Measurements from ENCODE around the gene B3GALNT1. TPM values are rescaled to one million over a fixed set of nuclear protein-coding genes. Genes with fewer than 3 reads are reported as not detected.

The B3GALNT1 gene
- total RNA-seq, 2 donors from 2014 or later = 27.6 to 70.2 TPM

DNA sequence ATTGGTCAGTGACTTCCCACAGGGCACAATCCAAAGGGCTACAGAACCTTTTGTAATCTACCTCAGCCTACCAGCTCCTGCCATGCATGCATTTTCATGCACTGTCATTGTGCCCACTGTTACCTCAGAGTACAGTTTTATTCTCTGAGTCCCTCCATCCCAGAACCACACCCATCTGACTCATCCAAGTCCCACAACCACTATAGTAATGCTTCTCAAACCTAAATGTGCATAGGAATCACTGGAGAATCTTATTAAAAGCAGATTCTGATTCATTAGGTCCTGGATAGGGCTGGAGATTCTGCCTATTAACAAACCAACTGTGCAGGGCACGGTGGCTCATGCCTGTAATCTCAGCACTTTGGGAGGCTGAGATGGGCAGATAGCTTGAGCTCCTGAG, 3.7 kb upstream of the B3GALNT1 start:
- DNase-seq (ENCODE audit: low spot score) = no peak
- TF ChIP-seq, protein P1, sequence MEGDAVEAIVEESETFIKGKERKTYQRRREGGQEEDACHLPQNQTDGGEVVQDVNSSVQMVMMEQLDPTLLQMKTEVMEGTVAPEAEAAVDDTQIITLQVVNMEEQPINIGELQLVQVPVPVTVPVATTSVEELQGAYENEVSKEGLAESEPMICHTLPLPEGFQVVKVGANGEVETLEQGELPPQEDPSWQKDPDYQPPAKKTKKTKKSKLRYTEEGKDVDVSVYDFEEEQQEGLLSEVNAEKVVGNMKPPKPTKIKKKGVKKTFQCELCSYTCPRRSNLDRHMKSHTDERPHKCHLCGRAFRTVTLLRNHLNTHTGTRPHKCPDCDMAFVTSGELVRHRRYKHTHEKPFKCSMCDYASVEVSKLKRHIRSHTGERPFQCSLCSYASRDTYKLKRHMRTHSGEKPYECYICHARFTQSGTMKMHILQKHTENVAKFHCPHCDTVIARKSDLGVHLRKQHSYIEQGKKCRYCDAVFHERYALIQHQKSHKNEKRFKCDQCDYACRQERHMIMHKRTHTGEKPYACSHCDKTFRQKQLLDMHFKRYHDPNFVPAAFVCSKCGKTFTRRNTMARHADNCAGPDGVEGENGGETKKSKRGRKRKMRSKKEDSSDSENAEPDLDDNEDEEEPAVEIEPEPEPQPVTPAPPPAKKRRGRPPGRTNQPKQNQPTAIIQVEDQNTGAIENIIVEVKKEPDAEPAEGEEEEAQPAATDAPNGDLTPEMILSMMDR (IDR thresholded peaks at IDR 0.05) = no peak

DNA sequence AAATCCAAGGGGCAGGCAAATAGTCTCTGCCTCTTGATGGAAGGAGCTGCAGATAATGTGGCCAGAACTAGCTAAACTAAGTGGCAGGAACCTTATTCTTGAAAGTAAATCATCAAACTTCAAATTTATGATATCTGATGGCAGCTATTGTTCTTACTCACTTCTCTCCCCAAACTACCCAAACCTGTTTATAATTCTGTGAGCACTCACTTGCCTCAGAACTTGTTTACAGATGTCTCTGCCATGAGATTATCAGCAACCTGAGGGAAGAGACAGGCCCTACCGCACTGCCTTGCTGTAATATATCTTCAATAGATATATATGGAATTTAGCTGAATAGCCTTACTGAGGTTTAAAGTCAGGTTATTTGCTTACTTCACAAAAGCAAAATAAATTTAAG, 2.2 kb upstream of the B3GALNT1 start:
- Histone ChIP-seq H3K27me3 (no peaks in the 10 kb centered on the region), H3K9me3 (no peaks in the 10 kb centered on the region), H3K4me1 (peaks cover 0 to 25% of the 10 kb centered on the region in 2 donors), H3K4me3 (no peak overlapping the region), H3K27ac (no peak overlapping the region), H3K36me3 (no peaks in the 10 kb centered on the region)
- DNase-seq (ENCODE audit: low spot score) = no peak
- TF ChIP-seq, protein P1 (IDR thresholded peaks at IDR 0.05) = no peak

More for the DNA sequence above, 3.7 kb upstream of the B3GALNT1 start:
- Histone ChIP-seq H3K9me3 (no peaks in the 10 kb centered on the region), H3K27me3 (no peaks in the 10 kb centered on the region), H3K4me3 (no peak overlapping the region), H3K36me3 (no peaks in the 10 kb centered on the region), H3K4me1 (peaks cover 0 to 11% of the 10 kb centered on the region in 2 donors), H3K27ac (no peak overlapping the region)

DNA sequence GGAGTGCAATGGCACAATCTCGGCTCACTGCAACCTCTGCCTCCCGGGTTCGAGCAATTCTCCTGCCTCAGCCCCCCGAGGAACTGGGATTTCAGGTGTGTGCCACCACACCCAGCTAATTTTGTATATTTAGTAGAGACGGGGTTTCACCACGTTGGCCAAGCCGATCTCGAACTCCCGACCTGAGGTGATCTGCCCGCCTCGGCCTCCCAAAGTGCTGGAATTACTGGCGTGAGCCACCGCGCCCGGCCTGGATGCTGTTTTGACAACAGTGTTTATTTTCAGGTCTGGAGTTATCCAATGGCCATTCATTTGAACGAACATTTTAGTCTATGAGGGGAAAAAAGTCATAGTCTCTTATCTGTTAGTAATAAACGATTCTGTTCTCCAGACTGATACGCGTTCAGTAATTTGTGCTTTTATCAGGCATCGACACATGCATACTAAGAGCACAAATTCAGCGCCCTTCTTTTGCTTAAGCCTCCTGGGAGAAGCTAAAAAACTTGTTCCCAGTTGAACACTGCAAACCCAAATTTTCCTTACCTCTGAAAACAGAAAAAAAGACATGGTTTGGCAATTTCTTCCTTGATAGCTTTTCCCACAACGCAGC, 1.3 kb downstream of the B3GALNT1 start:
- H3K4me1 ChIP-seq = peaks cover 0 to 51% of the 10 kb centered on the region in 2 donors
- TF ChIP-seq, protein P1 (IDR thresholded peaks at IDR 0.05) = no peak
- no peaks in the 10 kb centered on the region for H3K9me3 ChIP-seq
- H3K36me3 ChIP-seq = peaks cover 9% of the 10 kb centered on the region
- H3K27ac ChIP-seq = peak overlapping the region; percentile 87 to 88
- no peaks in the 10 kb centered on the region for H3K27me3 ChIP-seq
- no peak for DNase-seq (ENCODE audit: low spot score)
- peak overlapping the region; percentile 70 to 80 for H3K4me3 ChIP-seq

DNA sequence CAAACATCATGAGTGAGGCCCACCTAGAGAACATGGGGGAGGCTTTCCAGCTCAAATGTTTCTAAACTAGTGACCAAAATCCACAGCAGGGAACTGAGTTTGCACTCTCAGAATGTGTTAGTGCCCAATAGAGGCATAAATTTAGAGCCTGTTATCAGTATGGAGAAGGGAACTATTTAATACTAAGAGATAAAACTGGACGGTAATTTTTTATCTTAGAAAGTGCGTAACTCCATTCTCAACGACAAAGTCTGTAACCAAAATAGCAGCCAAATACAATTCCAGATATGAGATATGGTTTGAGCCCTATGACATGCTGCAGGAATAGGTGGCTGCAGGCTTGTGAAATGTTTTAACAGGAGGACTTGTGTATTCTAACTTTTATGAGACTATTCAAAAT, 3.5 kb downstream of the B3GALNT1 start:
- peaks cover 12% of the 10 kb centered on the region for H3K36me3 ChIP-seq
- DNase-seq (ENCODE audit: low spot score) = no peak
- H3K27ac ChIP-seq = peak overlapping the region; percentile 75 to 88
- H3K27me3 ChIP-seq = no peaks in the 10 kb centered on the region
- H3K4me3 ChIP-seq = no peak overlapping the region
- H3K4me1 ChIP-seq = peaks cover 0 to 62% of the 10 kb centered on the region in 2 donors
- no peaks in the 10 kb centered on the region for H3K9me3 ChIP-seq
- TF ChIP-seq, protein P1 (IDR thresholded peaks at IDR 0.05) = no peak

DNA sequence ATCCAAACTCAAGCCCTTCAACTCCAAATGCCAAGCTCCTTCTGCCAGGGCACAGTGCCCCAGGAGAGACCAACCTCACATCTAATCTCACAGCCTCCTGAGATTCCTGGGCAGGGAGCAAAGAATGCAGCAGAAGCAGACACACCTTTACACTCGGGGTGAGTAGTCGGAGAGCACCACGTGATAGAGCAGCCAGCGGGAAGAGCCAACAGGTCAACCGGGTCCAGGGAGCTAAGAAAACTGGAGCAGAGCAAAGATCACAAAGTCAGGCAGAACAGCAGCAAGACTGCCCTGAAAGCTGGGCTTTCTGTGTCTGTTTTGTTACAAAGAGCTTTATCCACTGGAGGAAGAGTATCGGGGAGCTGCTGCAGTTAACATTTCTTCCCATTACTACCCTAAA, 4.2 kb downstream of the B3GALNT1 start:
- DNase-seq (ENCODE audit: low spot score) = no peak
- peaks cover 12% of the 10 kb centered on the region for H3K36me3 ChIP-seq
- no peaks in the 10 kb centered on the region for H3K27me3 ChIP-seq
- H3K27ac ChIP-seq = peak overlapping the region; percentile 75 to 88
- TF ChIP-seq, protein P1 (IDR thresholded peaks at IDR 0.05) = no peak
- peaks cover 0 to 62% of the 10 kb centered on the region in 2 donors for H3K4me1 ChIP-seq
- H3K4me3 ChIP-seq = no peak overlapping the region
- H3K9me3 ChIP-seq = no peaks in the 10 kb centered on the region
